Measurements from ENCODE around the gene CACNA2D3. TPM values are rescaled to one million over a fixed set of nuclear protein-coding genes. Genes with fewer than 3 reads are reported as not detected.

Gene CACNA2D3
- polyA plus RNA-seq, 2 of the 4 experiments (the other 2 are of a cell fraction) = 0.04 to 0.05 TPM

- 24% methylated on average over 8 of the region's 8 CpGs for WGBS (ENCODE audit: missing lambda C conversion rate)
- no peak for FAIRE-seq
- ChIA-PET CTCF (interaction anchor here (0.6 to 2.5 kb wide), 8 partner anchors 9 to 1667 kb away, joined by 3 to 7 read pairs (median 3); no protein-coding TSS in a partner anchor), POLR2A (no interaction called here)
- H3K4me2 ChIP-seq = no peak overlapping the region
- peak; percentile 10 to 45 for DNase-seq (ENCODE audit: low read depth in 1 of 2, low spot score in 1 of 2)
- H3K4me3 ChIP-seq = no peak overlapping the region
- TF ChIP-seq RNF2 (IDR thresholded peaks at IDR 0.05; ENCODE audit: borderline replicate concordance, low read depth) (no peak), CTCF (IDR thresholded peaks at IDR 0.05) (peak; percentile 52), KDM5A (IDR thresholded peaks at IDR 0.05) (no peak), POLR2AphosphoS2 (conservative IDR thresholded peaks at IDR 0.05; ENCODE audit: low read length) (no peak), TP53 (CRISPR knock-in tag; IDR thresholded peaks at IDR 0.05) (no peak), PHF8 (IDR thresholded peaks at IDR 0.05; ENCODE audit: borderline replicate concordance, low read depth) (no peak), E2F6 (IDR thresholded peaks at IDR 0.05; ENCODE audit: borderline replicate concordance, low read depth) (no peak), NPAS2 (CRISPR knock-in tag; IDR thresholded peaks at IDR 0.05; ENCODE audit: borderline replicate concordance) (no peak), GATA3 (IDR thresholded peaks at IDR 0.05; ENCODE audit: borderline replicate concordance) (no peak), BCL3 (IDR thresholded peaks at IDR 0.05) (no peak), USF2 (IDR thresholded peaks at IDR 0.05) (no peak), HEYL (CRISPR knock-in tag; IDR thresholded peaks at IDR 0.05) (no peak), TFCP2L1 (CRISPR knock-in tag; IDR thresholded peaks at IDR 0.05) (no peak), KDM1A (IDR thresholded peaks at IDR 0.05; ENCODE audit: low read depth) (no peak), SMC3 (IDR thresholded peaks at IDR 0.05) (peak; percentile 40; the same call in 2 of the 3 replicates), CBX8 (IDR thresholded peaks at IDR 0.05) (no peak), HES2 (IDR thresholded peaks at IDR 0.05) (no peak), RCOR1 (IDR thresholded peaks at IDR 0.05; ENCODE audit: low read depth, low read length) (no peak), PBX3 (IDR thresholded peaks at IDR 0.05) (no peak), HDAC2 (IDR thresholded peaks at IDR 0.05) (no peak), EP300 (IDR thresholded peaks at IDR 0.05) (no peak), RAD21 (conservative IDR thresholded peaks at IDR 0.05 in 1 of 2, IDR thresholded peaks at IDR 0.05 in 1 of 2) (peak; percentile 57 to 71), MYC (IDR thresholded peaks at IDR 0.05; ENCODE audit: borderline replicate concordance, low read length) (no peak), NR3C1 (IDR thresholded peaks at IDR 0.05) (no peak), JUN (IDR thresholded peaks at IDR 0.05) (no peak), JUNB (IDR thresholded peaks at IDR 0.05) (no peak), SREBF2 (IDR thresholded peaks at IDR 0.05) (no peak)
- H3K4me1 ChIP-seq = no peaks in the 10 kb centered on the region
- H3K9me3 ChIP-seq = peaks cover 3% of the 10 kb centered on the region; the same call in 1 of the 3 replicates
- no peak for ATAC-seq
- no peak overlapping the region for H3K27ac ChIP-seq
Measured at GRCh38 chr3:54830658-54831057, 708.3 kb downstream of the CACNA2D3 start.

All from A549 (cell line).